HG03095 (cell line): ENCODE results near the gene FMNL3.

Experiments
- ATAC-seq: cut with Tn5 transposase; IDR thresholded peaks from one replicate; pipeline ENCODE4 v1.9.1; 2021; ENCODE audit warnings: moderate library complexity; ENCODE audit not compliant: unreplicated experiment

The FMNL3 gene

GRCh38 chr12:49680075-49680474, 27.1 kb downstream of the FMNL3 start:
- ATAC-seq, result no peak

GRCh38 chr12:49678711-49679110, 28.5 kb downstream of the FMNL3 start:
- no peak for ATAC-seq

- no peak for ATAC-seq
These were observed 32.1 kb downstream of the FMNL3 start for GRCh38 chr12:49675137-49675536.

GRCh38 chr12:49674318-49674981, 32.8 kb downstream of the FMNL3 start:
- ATAC-seq, result no peak

- no peak for ATAC-seq
These were observed 33.5 kb downstream of the FMNL3 start for GRCh38 chr12:49673446-49674317.

- no peak for ATAC-seq
These were observed 34.6 kb downstream of the FMNL3 start for GRCh38 chr12:49672301-49673217.

GRCh38 chr12:49671031-49671765, 36.0 kb downstream of the FMNL3 start:
- ATAC-seq, result no peak

- ATAC-seq, result no peak
These were observed 37.4 kb downstream of the FMNL3 start for GRCh38 chr12:49669796-49670195.

GRCh38 chr12:49667325-49668090, 39.7 kb downstream of the FMNL3 start:
- no peak for ATAC-seq

GRCh38 chr12:49666176-49666575, 41.0 kb downstream of the FMNL3 start:
- no peak for ATAC-seq

GRCh38 chr12:49665384-49665783, 41.8 kb downstream of the FMNL3 start:
- ATAC-seq, result no peak

GRCh38 chr12:49664591-49665239, 42.5 kb downstream of the FMNL3 start:
- peak; percentile 52 for ATAC-seq

GRCh38 chr12:49664167-49664566, 43.0 kb downstream of the FMNL3 start:
- ATAC-seq, result no peak

- ATAC-seq, result peak; percentile 67
These were observed 44.0 kb downstream of the FMNL3 start for GRCh38 chr12:49662998-49663843.

- ATAC-seq, result no peak
These were observed 45.5 kb downstream of the FMNL3 start for GRCh38 chr12:49661746-49662145.

GRCh38 chr12:49661191-49661590, 46.0 kb downstream of the FMNL3 start:
- ATAC-seq, result no peak

- ATAC-seq, result no peak
These were observed 47.5 kb downstream of the FMNL3 start for GRCh38 chr12:49659753-49660152.

- ATAC-seq, result no peak
These were observed 48.9 kb downstream of the FMNL3 start for GRCh38 chr12:49658276-49658675.
